EL (cell line): Measurements from ENCODE around the gene CUTC.
"Not testable (repeated sequence)": the region's sequence is repeated elsewhere in the genome, so short reads cannot be mapped to it uniquely, and the experiment has no call there.

ENCODE experiments used
- DNase-seq: peaks from one replicate; pipeline ENCODE4 v3.0.0-alpha.2; 2016

The CUTC gene, protein sequence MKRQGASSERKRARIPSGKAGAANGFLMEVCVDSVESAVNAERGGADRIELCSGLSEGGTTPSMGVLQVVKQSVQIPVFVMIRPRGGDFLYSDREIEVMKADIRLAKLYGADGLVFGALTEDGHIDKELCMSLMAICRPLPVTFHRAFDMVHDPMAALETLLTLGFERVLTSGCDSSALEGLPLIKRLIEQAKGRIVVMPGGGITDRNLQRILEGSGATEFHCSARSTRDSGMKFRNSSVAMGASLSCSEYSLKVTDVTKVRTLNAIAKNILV

DNA sequence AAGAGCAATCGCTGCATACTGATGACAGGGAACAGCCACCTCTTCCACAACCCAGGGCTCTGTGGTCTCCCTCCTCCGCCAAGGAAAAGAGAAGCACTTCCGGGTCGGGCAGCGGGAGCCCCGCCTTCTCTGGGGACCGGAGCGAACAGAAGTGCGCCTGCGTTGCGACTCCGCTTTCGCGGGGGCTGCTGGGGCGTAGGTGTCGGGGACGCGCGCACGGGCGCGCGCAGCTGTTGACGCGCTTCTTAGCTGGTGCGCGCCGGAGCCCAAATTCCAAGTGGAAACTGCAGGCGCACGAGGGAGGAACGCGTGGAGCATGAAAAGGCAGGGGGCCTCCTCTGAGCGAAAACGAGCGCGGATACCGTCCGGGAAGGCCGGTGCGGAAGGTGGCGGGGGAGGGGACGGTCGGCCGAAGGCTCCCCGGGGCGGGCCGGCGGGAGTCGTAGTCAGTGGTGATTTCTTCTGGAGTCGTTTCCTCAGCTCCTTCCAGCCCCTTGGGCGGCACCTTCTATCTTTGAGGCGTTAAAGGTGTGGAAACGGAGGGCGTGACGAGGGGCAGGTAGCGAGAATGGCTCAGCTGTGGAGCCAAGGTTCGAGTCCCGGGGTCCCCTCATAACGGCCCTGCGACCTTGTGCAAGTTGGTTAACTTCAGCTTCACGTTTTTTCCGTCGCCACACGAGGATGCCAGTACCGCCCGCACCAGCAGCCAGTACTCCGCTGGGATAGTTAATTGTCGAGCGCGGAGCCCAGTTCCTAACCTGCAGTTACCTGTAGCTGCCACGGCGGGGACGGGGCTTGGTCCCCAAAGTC lies at the start of gene CUTC, which contains the start of gene COX15:
Gene CUTC (plus strand): TSS at position 202 of the 810 bp plus-strand sequence. CDS start 115 bp downstream, at position 317.
Gene COX15 (minus strand): TSS at position 95 of the 810 bp plus-strand sequence. CDS start 78 bp downstream, at position 17.
- peak; percentile 97 for DNase-seq

- no peak for DNase-seq
These were observed 49.3 kb upstream of the CUTC start for GRCh38 chr10:99682752-99683151.

DNA sequence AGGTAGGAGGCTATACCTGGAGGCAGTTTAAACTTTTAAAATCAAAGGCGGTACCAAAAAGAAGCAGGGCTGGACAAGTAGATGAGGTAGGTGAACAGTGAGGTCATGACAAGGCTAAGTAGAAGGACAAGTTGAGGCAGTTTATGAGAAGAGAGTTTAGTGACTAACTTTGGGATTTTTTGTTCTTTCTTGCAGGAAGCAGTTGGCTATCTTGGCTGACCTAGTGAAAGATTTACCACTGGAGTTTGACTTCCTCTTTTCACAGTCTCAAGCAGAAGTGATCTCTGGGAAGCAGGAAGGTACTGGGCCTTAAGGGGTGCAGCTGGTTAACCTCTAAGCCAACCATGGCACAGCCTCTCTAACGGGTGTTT lies 46.5 kb upstream of the CUTC start:
- no peak for DNase-seq

- peak; percentile 31 for DNase-seq
These were observed 42.6 kb upstream of the CUTC start for GRCh38 chr10:99689461-99689860.

DNA sequence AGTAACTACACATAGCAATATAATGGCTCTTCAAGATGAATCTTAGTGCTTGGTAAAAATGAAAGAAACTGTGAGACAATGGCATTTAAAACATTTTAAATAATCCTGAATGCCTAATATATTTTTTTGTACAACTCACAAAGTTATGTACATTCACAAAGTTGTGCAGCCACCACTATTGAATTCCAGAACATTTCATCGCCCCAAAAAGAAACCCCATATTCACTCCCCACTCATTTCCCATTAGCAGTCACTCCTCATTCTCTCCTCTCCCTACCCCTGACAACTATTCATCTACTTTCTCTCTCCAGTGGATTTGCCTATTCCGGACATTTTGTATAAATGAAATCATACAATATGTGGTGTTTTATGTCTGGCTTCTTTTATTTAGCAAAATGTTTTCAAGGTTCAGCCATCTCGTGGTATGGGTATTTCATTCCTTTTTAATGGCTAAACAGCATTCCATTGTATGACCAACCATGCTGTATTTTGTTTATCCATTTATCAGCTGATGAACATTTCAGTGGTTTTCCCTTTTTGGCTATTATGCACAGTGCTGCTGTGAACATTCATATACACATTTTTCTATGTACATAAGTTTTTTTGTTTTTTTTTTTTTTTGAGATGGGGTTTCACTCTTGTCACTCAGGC lies 38.0 kb upstream of the CUTC start:
- DNase-seq = peak; percentile 90

DNA sequence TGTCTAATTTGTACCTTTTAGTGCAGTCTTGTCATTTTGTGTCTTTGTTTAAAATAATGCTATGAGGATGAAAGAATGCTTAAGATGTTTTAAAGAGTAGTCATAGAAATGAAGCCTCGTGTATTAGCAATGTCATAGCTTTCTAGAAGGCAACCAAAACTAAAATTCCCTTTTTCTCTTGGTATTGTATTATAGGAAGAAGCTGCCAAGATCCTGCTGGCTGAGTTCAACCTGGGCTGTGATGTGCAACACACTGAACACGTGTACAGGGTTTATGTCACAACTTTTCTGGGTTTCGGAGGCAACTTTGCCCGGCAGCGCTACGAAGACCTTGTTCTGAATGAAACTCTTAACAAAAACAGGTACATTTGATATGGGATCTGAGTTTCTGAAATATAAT lies 36.3 kb upstream of the CUTC start:
- peak; percentile 48 for DNase-seq

DNA sequence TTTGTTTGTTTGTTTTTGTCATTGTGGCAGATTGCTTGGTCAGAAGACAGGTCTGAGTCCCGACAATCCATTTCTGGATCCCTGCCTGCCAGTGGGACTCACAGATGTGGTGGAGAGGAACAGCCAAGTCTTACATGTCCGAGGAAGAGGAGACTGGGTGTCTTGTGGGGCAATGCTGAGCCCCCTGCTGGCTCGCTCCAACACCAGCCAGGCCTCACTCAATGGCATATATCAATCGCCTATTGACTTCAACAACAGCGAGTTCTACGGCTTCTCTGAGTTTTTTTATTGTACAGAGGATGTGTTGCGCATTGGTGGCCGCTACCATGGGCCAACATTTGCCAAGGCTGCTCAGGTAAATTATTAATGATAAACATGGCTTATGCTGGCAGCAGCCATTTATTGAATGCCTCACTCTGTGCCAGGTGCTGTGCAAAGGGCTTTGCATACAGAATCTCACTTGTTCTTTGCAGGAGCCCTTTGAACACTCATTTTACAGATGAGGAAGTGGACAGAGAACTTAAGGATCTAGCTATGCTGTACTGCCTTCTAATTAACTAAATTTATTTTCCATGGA lies 33.4 kb upstream of the CUTC start:
- DNase-seq = no peak

DNA sequence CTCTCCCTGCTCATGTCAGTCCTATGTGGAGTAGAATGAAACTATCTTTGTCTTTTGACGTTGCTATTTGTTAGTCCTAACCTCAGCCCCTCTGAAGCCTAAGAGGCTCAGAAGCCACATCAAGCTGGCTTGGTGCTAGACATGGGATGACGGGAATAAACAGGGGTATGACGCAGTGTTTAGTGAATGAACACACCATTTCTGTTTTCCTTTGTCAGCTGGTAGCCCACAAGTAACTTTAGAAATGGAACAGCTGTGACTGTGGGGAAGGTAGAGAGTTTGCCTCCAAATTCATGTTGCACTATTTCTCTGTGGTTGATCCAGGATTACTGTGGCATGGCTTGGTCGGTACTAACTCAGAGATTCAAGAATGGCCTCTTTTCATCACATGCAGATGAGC lies 31.4 kb upstream of the CUTC start:
- no peak for DNase-seq

- DNase-seq = no peak
These were observed 23.5 kb upstream of the CUTC start for GRCh38 chr10:99708428-99709012.

- DNase-seq = peak; percentile 50
These were observed 22.4 kb upstream of the CUTC start for GRCh38 chr10:99709480-99710229.

DNA sequence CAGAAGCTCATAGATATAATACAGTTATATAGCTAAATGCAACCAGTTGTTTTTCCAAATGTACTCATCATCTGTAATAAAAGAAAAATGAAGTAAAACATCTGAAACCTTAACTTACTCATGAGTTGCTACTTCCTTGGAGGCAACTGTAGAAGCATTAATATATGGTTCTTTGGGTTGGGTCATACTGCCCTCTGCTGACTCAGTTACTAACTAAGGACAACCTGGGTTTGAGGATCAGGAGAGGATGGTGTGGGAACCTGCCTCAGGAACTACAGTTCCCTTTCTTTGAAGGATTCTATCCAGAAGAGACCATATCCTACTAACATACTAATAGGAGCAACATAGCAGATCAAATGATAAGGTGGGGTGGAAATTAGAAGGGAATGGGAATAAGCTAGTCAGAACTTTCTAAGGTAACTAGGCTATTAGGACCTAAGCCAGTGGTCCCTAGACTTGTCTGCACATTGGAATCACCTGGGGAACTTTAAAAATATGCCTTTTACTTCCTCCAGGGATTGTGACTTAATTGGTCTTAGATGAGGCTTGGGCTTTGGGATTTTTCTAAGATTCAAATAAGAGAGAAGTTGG lies 20.8 kb upstream of the CUTC start:
- DNase-seq = peak; percentile 73

GRCh38 chr10:99714446-99714845 lies 17.6 kb upstream of the CUTC start:
- DNase-seq = no peak

DNA sequence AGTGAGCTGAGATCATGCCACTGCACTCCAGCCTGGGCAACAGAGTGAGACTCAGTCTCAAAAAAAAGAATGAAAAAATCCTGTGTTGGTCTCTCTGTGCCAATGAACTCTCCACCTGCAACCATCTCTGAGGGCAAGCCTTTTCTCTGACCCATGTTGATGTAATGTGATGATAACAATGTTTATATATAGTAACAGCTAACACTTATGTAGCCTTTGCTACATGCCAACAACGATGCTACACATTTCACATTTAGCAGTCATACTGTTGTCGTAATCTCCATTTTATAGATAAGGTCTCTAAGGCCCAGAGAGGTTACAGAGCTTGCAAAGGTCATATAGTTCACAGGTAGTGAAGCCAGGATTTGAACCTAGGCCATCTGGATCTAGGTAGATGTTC lies 11.6 kb upstream of the CUTC start:
- DNase-seq = no peak

DNA sequence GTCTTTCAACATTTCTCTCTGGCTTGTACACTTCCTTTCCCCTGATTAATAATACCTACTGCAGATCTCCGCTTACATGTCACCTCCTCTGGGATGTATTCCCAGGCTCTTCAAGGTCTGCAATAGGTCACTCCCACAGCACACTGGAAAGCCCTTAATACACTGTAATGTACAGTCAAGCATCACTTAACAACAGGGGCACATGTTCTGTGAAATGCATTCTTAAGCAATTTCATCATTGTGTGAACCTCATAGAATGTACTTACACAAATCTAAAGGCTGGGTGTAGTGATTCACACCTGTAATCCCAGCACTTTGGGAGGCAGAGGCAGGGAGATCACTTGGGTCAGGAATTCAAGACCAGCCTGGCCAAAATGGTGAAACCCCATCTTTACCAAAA lies 2.0 kb upstream of the CUTC start:
- DNase-seq = peak; percentile 42

GRCh38 chr10:99731306-99732032 lies 565 bp upstream of the CUTC start:
- DNase-seq = no peak

DNA sequence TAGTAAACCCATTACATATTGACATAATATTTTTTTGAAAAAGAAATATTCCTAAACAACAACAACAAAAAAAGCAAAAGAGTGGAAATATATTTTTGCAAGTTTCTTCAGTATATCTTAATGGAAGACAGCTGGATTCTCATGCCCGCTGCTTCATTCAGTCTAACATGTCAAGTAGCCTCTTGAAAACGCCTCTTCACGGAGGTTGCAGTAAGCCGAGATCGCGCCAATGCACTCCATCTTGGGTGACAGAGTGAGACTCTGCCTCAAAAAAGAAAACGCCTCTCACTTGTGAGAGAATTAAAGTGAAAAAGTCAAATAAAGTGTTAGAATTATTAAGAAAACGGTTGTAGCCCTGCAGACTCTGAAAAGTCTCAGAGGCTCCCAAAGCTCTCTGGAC lies 1.3 kb downstream of the CUTC start:
- no peak for DNase-seq

- DNase-seq = not testable (repeated sequence)
These were observed 2.1 kb downstream of the CUTC start for GRCh38 chr10:99734111-99734510.

DNA sequence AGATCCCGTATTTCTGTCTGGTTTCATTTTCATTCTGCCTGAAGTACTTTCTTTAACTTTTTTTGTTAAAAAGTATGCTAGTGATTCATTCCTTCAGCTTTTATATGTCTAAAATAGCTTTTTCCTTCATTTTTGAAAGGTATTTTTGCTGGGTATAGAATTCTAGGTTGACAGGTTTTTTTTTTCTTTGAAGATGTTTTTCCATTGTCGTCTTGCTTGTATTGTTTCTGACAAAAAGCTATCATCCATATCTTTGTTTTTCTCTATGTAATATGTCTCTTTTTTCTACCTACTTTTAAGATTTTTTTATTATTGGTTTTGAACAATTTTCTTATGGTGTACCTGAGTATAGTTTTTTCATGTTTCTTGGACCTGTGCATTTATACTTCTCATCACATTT lies 8.2 kb downstream of the CUTC start:
- DNase-seq = no peak

DNA sequence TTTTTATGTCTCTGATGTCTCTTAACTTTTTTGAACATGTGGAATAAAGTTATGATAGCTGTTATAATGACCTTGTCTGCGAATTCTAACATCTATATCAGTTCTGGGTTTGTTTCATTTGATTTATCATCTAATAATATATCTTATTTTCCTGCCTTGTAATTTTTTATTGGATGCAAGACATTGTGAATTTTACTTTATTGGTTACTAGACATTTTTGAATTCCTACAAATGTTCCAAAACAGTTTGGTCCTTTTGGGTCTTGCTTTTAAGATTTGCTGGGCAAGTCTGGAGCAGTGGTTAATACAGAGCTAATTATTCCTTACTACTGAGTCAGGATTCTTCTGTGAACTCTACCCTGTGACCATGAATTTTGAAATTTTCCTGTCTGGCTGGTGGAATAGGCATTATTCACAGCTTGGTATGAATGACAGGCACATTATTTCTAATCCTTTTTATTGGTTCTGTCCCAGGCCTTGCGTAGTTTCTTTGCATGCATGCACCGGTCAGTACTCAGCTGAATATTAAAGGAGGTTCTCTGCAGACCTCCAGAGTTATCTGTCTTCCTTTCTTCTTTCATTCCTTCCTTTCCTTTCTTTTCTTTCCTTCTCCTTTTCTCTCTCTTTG lies 9.0 kb downstream of the CUTC start:
- no peak for DNase-seq

GRCh38 chr10:99742254-99742653 lies 10.2 kb downstream of the CUTC start:
- peak; percentile 56 for DNase-seq

- peak; percentile 51 for DNase-seq
These were observed 10.7 kb downstream of the CUTC start for GRCh38 chr10:99742701-99743100.
